ENCODE results near the gene SPG11. TPM values are rescaled to one million over a fixed set of nuclear protein-coding genes. Genes with fewer than 3 reads are reported as not detected.

The SPG11 gene
- total and polyA plus RNA-seq, 2 of the 13 experiments (the other 11 are each of a cell fraction or from before 2014, with no cell fraction given) = 31.5 to 40.7 TPM

GRCh38 chr15:44536302-44536961 is 127.0 kb downstream of the SPG11 start (continued):
- TF ChIP-seq MYC (CRISPR knock-in tag; IDR thresholded peaks at IDR 0.05; ENCODE audit: borderline replicate concordance) = peak; percentile 11; the same call in 1 of the 2 replicates
- no peak for TF ChIP-seq NFYB (CRISPR knock-in tag; IDR thresholded peaks at IDR 0.05)
- peak; percentile 63 for TF ChIP-seq SRSF1 (optimal IDR thresholded peaks at IDR 0.05; ENCODE audit: low read depth, low read length)
- no peak for TF ChIP-seq MED8 (CRISPR knock-in tag; IDR thresholded peaks at IDR 0.05; ENCODE audit: insufficient replicate concordance)
- TF ChIP-seq ZNF318 (CRISPR knock-in tag; IDR thresholded peaks at IDR 0.05) = no peak
- no peak for TF ChIP-seq PLSCR1 (CRISPR knock-in tag; IDR thresholded peaks at IDR 0.05; ENCODE audit: borderline replicate concordance)
- no peak for TF ChIP-seq ZNF780A (CRISPR knock-in tag; IDR thresholded peaks at IDR 0.05)
- TF ChIP-seq, protein P1, sequence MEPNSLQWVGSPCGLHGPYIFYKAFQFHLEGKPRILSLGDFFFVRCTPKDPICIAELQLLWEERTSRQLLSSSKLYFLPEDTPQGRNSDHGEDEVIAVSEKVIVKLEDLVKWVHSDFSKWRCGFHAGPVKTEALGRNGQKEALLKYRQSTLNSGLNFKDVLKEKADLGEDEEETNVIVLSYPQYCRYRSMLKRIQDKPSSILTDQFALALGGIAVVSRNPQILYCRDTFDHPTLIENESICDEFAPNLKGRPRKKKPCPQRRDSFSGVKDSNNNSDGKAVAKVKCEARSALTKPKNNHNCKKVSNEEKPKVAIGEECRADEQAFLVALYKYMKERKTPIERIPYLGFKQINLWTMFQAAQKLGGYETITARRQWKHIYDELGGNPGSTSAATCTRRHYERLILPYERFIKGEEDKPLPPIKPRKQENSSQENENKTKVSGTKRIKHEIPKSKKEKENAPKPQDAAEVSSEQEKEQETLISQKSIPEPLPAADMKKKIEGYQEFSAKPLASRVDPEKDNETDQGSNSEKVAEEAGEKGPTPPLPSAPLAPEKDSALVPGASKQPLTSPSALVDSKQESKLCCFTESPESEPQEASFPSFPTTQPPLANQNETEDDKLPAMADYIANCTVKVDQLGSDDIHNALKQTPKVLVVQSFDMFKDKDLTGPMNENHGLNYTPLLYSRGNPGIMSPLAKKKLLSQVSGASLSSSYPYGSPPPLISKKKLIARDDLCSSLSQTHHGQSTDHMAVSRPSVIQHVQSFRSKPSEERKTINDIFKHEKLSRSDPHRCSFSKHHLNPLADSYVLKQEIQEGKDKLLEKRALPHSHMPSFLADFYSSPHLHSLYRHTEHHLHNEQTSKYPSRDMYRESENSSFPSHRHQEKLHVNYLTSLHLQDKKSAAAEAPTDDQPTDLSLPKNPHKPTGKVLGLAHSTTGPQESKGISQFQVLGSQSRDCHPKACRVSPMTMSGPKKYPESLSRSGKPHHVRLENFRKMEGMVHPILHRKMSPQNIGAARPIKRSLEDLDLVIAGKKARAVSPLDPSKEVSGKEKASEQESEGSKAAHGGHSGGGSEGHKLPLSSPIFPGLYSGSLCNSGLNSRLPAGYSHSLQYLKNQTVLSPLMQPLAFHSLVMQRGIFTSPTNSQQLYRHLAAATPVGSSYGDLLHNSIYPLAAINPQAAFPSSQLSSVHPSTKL (CRISPR knock-in tag; IDR thresholded peaks at IDR 0.05) = peak; percentile 65
- TF ChIP-seq MBD4 (IDR thresholded peaks at IDR 0.05; ENCODE audit: borderline replicate concordance, low read length) = no peak
- no peak for TF ChIP-seq FOXA1 (IDR thresholded peaks at IDR 0.05)
- TF ChIP-seq FOXA1 (CRISPR knock-in tag; IDR thresholded peaks at IDR 0.05) = no peak
- peak; percentile 91 for TF ChIP-seq ZSCAN25 (CRISPR knock-in tag; IDR thresholded peaks at IDR 0.05)
